Spleen (tissue), 11 donors: Measurements from ENCODE around the gene SMTN. TPM values are rescaled to one million over a fixed set of nuclear protein-coding genes. Genes with fewer than 3 reads are reported as not detected.

Experiments used
- DNase-seq: peaks from one replicate; pipeline ENCODE4 v3.0.0-alpha.2; 2020
- H3K27ac ChIP-seq, 8 donors: fragments of 200-600 bp; sonication (generic) in 7 of 8; 1 replicate in 4 of 8; 2 replicates in 4 of 8; pipeline versions ENCODE4 v1.5.0 to v1.8.0; 2016 to 2021; ENCODE audit warnings: inconsistent platforms in 4 of 8, mild to moderate bottlenecking in 4 of 8, moderate library complexity in 1 of 8
- H3K27me3 ChIP-seq, 7 donors: fragments of 200-600 bp; sonication (generic) in 6 of 7; replicated peaks in 1 of 7; 1 replicate in 4 of 7; 2 replicates in 3 of 7; pipeline versions ENCODE4 v1.5.0 to v1.8.0; 2016 to 2021; ENCODE audit warnings: inconsistent platforms in 3 of 7, mild to moderate bottlenecking in 1 of 7
- H3K36me3 ChIP-seq, 6 donors: fragments of 200-600 bp; sonication (generic) in 5 of 6; 1 replicate in 4 of 6; 2 replicates in 2 of 6; pipeline versions ENCODE4 v1.5.0 to v1.8.0; 2016 to 2021; ENCODE audit warnings: inconsistent platforms in 2 of 6
- H3K4me1 ChIP-seq, 6 donors: fragments of 200-600 bp; sonication (generic) in 5 of 6; 1 replicate in 3 of 6; 2 replicates in 3 of 6; pipeline versions ENCODE4 v1.5.0 to v1.8.0; 2016 to 2021; ENCODE audit warnings: inconsistent platforms in 3 of 6
- H3K4me3 ChIP-seq, 8 donors: fragments of 200-600 bp; sonication (generic) in 7 of 8; 1 replicate in 4 of 8; 2 replicates in 4 of 8; pipeline versions ENCODE4 v1.5.0 to v1.8.0; 2016 to 2021; ENCODE audit warnings: inconsistent platforms in 4 of 8, mild to moderate bottlenecking in 4 of 8, moderate library complexity in 2 of 8
- H3K9me3 ChIP-seq, 8 donors: fragments of 200-600 bp; sonication (generic) in 7 of 8; 1 replicate in 4 of 8; 2 replicates in 4 of 8; pipeline versions ENCODE4 v1.5.0 to v1.8.0; 2016 to 2021; ENCODE audit warnings: inconsistent platforms in 4 of 8
- CTCF ChIP-seq, 11 experiments: fragments of 200-600 bp in 7 of 11; fragments of 450-650 bp in 4 of 11; sonication (generic) in 4 of 11; IDR thresholded peaks in 8 of 11; conservative IDR thresholded peaks in 3 of 11; 1 replicate in 7 of 11; 2 replicates in 4 of 11; pipeline versions ENCODE4 v1.4.0 to v1.8.0; 2016 to 2021; ENCODE audit warnings: antibody characterized with exemption in 11 of 11, inconsistent platforms in 4 of 11, mild to moderate bottlenecking in 1 of 11
- POLR2A ChIP-seq, 3 donors: fragments of 450-650 bp; IDR thresholded peaks; one replicate each; pipeline ENCODE4 v1.5.1; 2017; ENCODE audit warnings: antibody characterized with exemption in 3 of 3, mild to moderate bottlenecking in 1 of 3
- POLR2AphosphoS5 ChIP-seq, 3 donors: sonication (generic); formaldehyde crosslinking; IDR thresholded peaks; one replicate each; pipeline ENCODE4 v1.5.1; 2017; ENCODE audit warnings: antibody characterized with exemption in 3 of 3
- WGBS, 5 donors: extraction: QIAGEN DNeasy Blood & Tissue Kit in 3 of 5; methylation state at CpG; one replicate each; pipeline versions ENCODE4 v1.1.5 to v1.1.7; 2013 to 2018; 5-methylcytosine and 5-hydroxymethylcytosine counted together
- intact Hi-C: fragments of 100-400 bp; cut with DNase I; formaldehyde crosslinking; loops from one replicate; pipeline ENCODE4 v1.15.0; 2023; ENCODE audit warnings: low total_unique reads
- polyA plus RNA-seq, 3 donors: library from polyadenylated mRNA; stranded (reverse); fragments of 200-250 nt; gene quantifications; one replicate each; pipeline ENCODE4 v1.2.1, GENCODE V29; 2013
- total RNA-seq, 7 donors: library from RNA; depleted of rRNA in 3 of 7; stranded (reverse); fragments of >200 nt in 3 of 7; fragmentation: NEBNext Ultra II Directional in 4 of 7; extraction: Animal tissue kit (Norgen Biotek cat#: 25700) in 4 of 7; gene quantifications; one replicate each; pipeline versions ENCODE4 v1.1.0 to v1.2.1, GENCODE V29; 2016 to 2021
- donor health status: healthy with polysubstance abuse.
- donor health status: DM: no; HTN: no; CAD: no; lungs with moderate emphysema.
- donor health status: DM: no; HTN: no; CAD: no.
- donor health status: Bipolar disorder and iron deficiency.
- donor health status: healthy.
- donor health status: DM: no; HTN: no; CAD: no.
- donor health status: DM: yes; HTN: yes; CAD: no.

Gene SMTN
- total and polyA plus RNA-seq, 10 donors, result 21.2 to 230 (median 158) TPM

GRCh38 chr22:31097941-31098631, 17.0 kb downstream of the SMTN start:
- 91 to 94% (median 92%) methylated on average over 10 of the region's 10 CpGs for whole genome bisulfite sequencing, 5 donors
- no peak overlapping the region for H3K4me3 ChIP-seq
- no peaks in the 10 kb centered on the region for H3K27me3 ChIP-seq
- intact Hi-C loops, result no loop called here
- peak overlapping the region in 1 of 8 donors; percentile 30 for H3K27ac ChIP-seq
- peaks cover 0 to under 1% (median 0%) of the 10 kb centered on the region in 6 donors for H3K4me1 ChIP-seq
- no peak for DNase-seq
- no peaks in the 10 kb centered on the region for H3K9me3 ChIP-seq
- TF ChIP-seq POLR2A (IDR thresholded peaks at IDR 0.05) (no peak), CTCF (IDR thresholded peaks at IDR 0.05 in 8 of 11, conservative IDR thresholded peaks at IDR 0.05 in 3 of 11) (no peak), POLR2AphosphoS5 (IDR thresholded peaks at IDR 0.05) (no peak)
- peaks cover 0 to 100% (median 52%) of the 10 kb centered on the region in 6 donors for H3K36me3 ChIP-seq

- peak; percentile 69 for DNase-seq
- 79 to 91% (median 89%) methylated on average over 33 to 36 of the region's 36 CpGs for WGBS, 5 donors
- no peaks in the 10 kb centered on the region for H3K9me3 ChIP-seq
- no peaks in the 10 kb centered on the region for H3K4me1 ChIP-seq
- no peaks in the 10 kb centered on the region for H3K27me3 ChIP-seq
- H3K36me3 ChIP-seq, result peaks cover 0 to 100% (median 49%) of the 10 kb centered on the region in 6 donors
- TF ChIP-seq POLR2AphosphoS5 (IDR thresholded peaks at IDR 0.05), result peak; percentile 40 to 46 (median 44)
- no peak for TF ChIP-seq POLR2A (IDR thresholded peaks at IDR 0.05)
- no peak overlapping the region for H3K4me3 ChIP-seq
- intact Hi-C loops, result no loop called here
- H3K27ac ChIP-seq, result peak overlapping the region in 3 of 8 donors; percentile 18 to 30 (median 21)
Observed at GRCh38 chr22:31098632-31099110, 17.6 kb downstream of the SMTN start.

- TF ChIP-seq CTCF (IDR thresholded peaks at IDR 0.05 in 8 of 11, conservative IDR thresholded peaks at IDR 0.05 in 3 of 11), result no peak
- no peak for TF ChIP-seq POLR2A (IDR thresholded peaks at IDR 0.05)
- TF ChIP-seq POLR2AphosphoS5 (IDR thresholded peaks at IDR 0.05), result no peak
- no peak for DNase-seq
- H3K27ac ChIP-seq, result peak overlapping the region in 3 of 8 donors; percentile 18 to 30 (median 21)
- H3K4me1 ChIP-seq, result peaks cover 0 to 4% (median 0%) of the 10 kb centered on the region in 6 donors
- H3K27me3 ChIP-seq, result no peaks in the 10 kb centered on the region
- H3K9me3 ChIP-seq, result no peaks in the 10 kb centered on the region
- WGBS, 5 donors, result 89 to 100% (median 93%) methylated on average over 4 to 6 of the region's 6 CpGs
- peaks cover 0 to 100% (median 45%) of the 10 kb centered on the region in 6 donors for H3K36me3 ChIP-seq
- H3K4me3 ChIP-seq, result no peak overlapping the region
- intact Hi-C loops, result no loop called here
Observed at GRCh38 chr22:31099386-31099785, 18.3 kb downstream of the SMTN start.

- Histone ChIP-seq H3K27ac (peak overlapping the region in 1 of 8 donors; percentile 8), H3K4me1 (peaks cover 0 to 8% (median 2%) of the 10 kb centered on the region in 6 donors), H3K27me3 (no peaks in the 10 kb centered on the region), H3K4me3 (no peak overlapping the region), H3K9me3 (no peaks in the 10 kb centered on the region), H3K36me3 (peaks cover 0 to 100% (median 40%) of the 10 kb centered on the region in 6 donors)
- WGBS, 5 donors, result 94 to 97% (median 95%) methylated on average over 31 to 34 of the region's 34 CpGs
- DNase-seq, result peak; percentile 65
- intact Hi-C loops, result no loop called here
- TF ChIP-seq POLR2A (IDR thresholded peaks at IDR 0.05) (no peak), POLR2AphosphoS5 (IDR thresholded peaks at IDR 0.05) (peak in 2 of 3 donors; percentile 10 to 16)
Observed at GRCh38 chr22:31099841-31100761, 19.0 kb downstream of the SMTN start.
